Measurements from ENCODE around the gene SLC6A8. TPM values are rescaled to one million over a fixed set of nuclear protein-coding genes. Genes with fewer than 3 reads are reported as not detected.
"Not testable (repeated sequence)": the region's sequence is repeated elsewhere in the genome, so short reads cannot be mapped to it uniquely, and the experiment has no call there.

Gene SLC6A8
- polyA plus RNA-seq, 1 experiment = 11.9 TPM

DNA sequence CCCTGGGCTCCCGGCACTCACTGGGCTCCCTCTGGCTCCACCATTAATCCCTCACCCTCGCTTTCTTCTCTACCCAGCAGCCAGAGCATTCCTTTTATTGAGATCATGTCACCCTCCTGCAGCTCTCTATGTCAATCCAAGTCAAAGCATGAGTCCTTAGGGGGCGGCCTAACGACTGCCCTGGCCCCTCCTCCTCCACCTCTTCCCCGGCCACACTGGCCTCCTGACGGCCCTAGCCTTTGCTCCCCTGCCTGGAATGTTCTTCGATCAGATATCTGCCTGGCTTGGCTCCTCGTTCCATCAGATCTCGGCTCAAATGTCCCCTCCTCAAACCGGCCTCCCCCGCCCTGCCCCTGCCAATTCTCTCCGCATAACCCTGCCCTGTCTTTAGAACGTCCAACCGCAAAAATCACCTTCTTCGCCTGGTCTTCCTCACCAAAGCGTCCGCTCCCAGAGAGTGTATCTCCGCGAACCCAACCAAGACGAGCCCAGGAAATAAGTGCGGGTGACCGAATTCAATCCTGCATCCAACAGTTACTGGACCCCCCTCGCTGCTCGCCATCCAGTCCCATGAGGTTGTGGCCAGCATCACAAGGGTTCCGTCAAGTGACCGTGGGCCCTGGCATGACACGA lies 13.4 kb upstream of the SLC6A8 start:
- Histone ChIP-seq H3K27me3 (ENCODE audit: control insufficient read depth, insufficient read depth, low read length) (no peaks in the 10 kb centered on the region; the same call in 1 of the 2 replicates), H3K36me3 (ENCODE audit: control insufficient read depth, insufficient read depth, low read length) (no peaks in the 10 kb centered on the region), H3K4me3 (ENCODE audit: low read depth, low read length) (no peak overlapping the region)
- ChIA-PET CTCF (no interaction called here), POLR2A (no interaction called here)
- no peak for DNase-seq (ENCODE audit: low read depth)
- TF ChIP-seq, protein P1, sequence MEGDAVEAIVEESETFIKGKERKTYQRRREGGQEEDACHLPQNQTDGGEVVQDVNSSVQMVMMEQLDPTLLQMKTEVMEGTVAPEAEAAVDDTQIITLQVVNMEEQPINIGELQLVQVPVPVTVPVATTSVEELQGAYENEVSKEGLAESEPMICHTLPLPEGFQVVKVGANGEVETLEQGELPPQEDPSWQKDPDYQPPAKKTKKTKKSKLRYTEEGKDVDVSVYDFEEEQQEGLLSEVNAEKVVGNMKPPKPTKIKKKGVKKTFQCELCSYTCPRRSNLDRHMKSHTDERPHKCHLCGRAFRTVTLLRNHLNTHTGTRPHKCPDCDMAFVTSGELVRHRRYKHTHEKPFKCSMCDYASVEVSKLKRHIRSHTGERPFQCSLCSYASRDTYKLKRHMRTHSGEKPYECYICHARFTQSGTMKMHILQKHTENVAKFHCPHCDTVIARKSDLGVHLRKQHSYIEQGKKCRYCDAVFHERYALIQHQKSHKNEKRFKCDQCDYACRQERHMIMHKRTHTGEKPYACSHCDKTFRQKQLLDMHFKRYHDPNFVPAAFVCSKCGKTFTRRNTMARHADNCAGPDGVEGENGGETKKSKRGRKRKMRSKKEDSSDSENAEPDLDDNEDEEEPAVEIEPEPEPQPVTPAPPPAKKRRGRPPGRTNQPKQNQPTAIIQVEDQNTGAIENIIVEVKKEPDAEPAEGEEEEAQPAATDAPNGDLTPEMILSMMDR (IDR thresholded peaks at IDR 0.05; ENCODE audit: insufficient read depth, low read depth, low read length) = no peak

DNA sequence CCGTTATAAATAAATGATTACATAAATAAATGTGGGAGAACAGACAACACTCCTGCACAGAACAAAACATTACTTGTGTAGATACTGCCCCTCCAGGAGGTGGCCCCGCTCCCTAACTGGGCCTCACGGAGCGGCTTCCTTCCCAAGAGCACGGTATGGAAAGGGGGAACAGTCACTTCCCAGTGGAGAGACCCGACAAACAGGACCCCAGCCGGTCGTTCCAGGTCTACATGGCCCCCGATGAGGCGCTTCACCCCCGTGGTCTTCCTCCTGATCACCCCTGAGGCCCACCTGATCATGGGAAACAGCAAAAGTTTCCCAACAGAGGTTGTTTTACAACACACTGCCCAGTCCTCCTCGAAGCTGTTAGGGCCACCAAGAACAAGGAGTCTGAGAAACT lies 6.6 kb upstream of the SLC6A8 start:
- no peak for DNase-seq (ENCODE audit: low read depth)
- Histone ChIP-seq H3K36me3 (ENCODE audit: control insufficient read depth, insufficient read depth, low read length) (no peaks in the 10 kb centered on the region), H3K27me3 (ENCODE audit: control insufficient read depth, insufficient read depth, low read length) (no peaks in the 10 kb centered on the region), H3K4me3 (ENCODE audit: low read depth, low read length) (no peak overlapping the region)
- ChIA-PET CTCF (interaction anchor here (4.0 kb wide), 1 partner anchor 13 kb away, joined by 23 read pairs; no protein-coding TSS in a partner anchor), POLR2A (no interaction called here)
- TF ChIP-seq, protein P1 (IDR thresholded peaks at IDR 0.05; ENCODE audit: insufficient read depth, low read depth, low read length) = no peak

DNA sequence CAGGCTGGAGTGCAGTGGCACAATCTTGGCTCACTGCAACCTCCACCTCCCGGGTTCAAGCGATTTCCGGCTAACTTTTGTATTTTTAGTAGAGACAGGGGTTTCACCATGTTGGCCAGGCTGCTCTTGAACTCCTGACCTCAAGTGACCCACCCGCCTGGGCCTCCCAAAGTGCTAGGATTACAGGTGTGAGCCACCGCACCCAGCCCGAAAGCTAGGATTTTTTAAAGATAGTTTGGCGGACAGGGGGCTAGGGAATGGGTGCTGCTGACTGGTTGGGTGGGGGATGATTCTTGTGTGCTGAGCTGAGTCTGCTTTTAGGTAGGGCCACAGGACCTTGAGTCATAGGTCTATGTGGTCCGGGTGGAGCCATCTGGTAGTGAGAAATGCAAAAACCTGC lies 4.2 kb upstream of the SLC6A8 start:
- CTCF ChIA-PET = interaction anchor here (4.0 kb wide), 1 partner anchor 15 kb away, joined by 23 read pairs; no protein-coding TSS in a partner anchor
- POLR2A ChIA-PET = not testable (repeated sequence)

DNA sequence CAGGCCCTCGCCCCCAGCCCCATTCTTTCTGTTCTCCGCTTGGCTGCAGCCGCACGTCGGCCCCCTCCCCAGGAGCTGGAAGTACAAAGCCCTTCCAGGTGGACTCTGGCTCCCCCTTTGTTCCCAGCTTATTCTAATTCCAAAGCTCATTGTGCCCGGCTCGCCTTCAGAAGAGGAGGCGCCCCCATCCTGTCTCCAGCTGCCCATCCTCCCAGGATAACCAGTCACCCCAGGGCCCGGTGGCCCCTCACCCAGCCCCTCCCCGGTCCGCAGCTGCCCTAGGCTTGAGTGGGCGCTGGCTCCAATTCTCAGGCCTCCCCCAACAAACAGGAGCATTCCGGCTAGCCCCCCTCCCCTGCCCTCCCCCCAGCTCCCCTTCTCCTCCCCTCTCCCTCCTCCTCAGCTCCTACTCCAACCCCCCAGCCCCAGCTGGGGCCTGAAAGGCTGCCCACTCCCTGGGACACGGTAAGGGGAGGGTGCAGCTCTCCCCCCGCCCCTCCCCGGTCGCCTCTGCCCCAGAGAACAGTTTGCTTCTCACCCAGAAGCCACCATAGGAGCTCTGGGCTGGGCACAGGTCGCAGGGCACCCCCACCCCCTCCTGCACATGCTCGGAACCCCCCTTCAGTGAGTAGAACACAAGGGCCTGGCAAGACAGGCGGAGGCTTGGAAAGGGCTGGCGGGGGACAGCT lies 3.1 kb upstream of the SLC6A8 start:
- H3K36me3 ChIP-seq (ENCODE audit: control insufficient read depth, insufficient read depth, low read length) = no peaks in the 10 kb centered on the region
- H3K27me3 ChIP-seq (ENCODE audit: control insufficient read depth, insufficient read depth, low read length) = no peaks in the 10 kb centered on the region
- ChIA-PET CTCF (interaction anchor here (0.7 to 4.0 kb wide), 2 partner anchors 16 to 19 kb away, joined by 3 to 23 read pairs; no protein-coding TSS in a partner anchor), POLR2A (no interaction called here)
- TF ChIP-seq, protein P1 (IDR thresholded peaks at IDR 0.05; ENCODE audit: insufficient read depth, low read depth, low read length) = no peak
- H3K4me3 ChIP-seq (ENCODE audit: low read depth, low read length) = no peak overlapping the region
- no peak for DNase-seq (ENCODE audit: low read depth)

More for the DNA sequence above, 4.2 kb upstream of the SLC6A8 start:
- not testable (repeated sequence) for H3K36me3 ChIP-seq (ENCODE audit: control insufficient read depth, insufficient read depth, low read length); H3K4me3 ChIP-seq (ENCODE audit: low read depth, low read length); DNase-seq (ENCODE audit: low read depth); H3K27me3 ChIP-seq (ENCODE audit: control insufficient read depth, insufficient read depth, low read length)

DNA sequence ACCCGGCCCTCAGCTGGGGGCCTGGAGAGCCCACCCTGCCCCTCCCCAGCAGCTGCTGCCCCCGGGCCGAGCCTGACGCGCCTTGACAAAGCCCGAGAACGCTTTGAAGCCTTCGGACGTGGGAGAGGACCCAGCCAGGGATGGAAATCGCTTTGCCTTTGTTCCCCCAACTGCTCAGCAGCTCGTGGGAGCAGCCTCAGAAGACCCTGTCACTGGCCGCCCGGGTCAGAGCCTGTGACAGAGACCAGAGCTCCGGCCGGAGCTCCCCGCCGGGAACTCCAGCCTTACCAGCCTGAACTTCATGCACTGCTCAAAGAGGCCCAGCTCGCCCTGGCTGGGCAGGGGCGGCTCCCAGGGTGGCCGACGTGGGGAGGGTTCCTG lies 2.6 kb upstream of the SLC6A8 start:
- POLR2A ChIA-PET = no interaction called here
- no peak for DNase-seq (ENCODE audit: low read depth)
- no peak overlapping the region for H3K4me3 ChIP-seq (ENCODE audit: low read depth, low read length)
- H3K27me3 ChIP-seq (ENCODE audit: control insufficient read depth, insufficient read depth, low read length) = no peaks in the 10 kb centered on the region
- TF ChIP-seq, protein P1 (IDR thresholded peaks at IDR 0.05; ENCODE audit: insufficient read depth, low read depth, low read length) = no peak
- CTCF ChIA-PET = interaction anchor here (4.0 kb wide), 1 partner anchor 17 kb away, joined by 23 read pairs; no protein-coding TSS in a partner anchor
- H3K36me3 ChIP-seq (ENCODE audit: control insufficient read depth, insufficient read depth, low read length) = no peaks in the 10 kb centered on the region

Data from BJ (cell line).